DOHH2 (cell line): ENCODE data around the gene NLGN1.

Source experiments
- CTCF ChIP-seq: fragments of 200-600 bp; sonication (generic); IDR thresholded peaks from one replicate; pipeline ENCODE4 v1.5.1; 2014; ENCODE audit warnings: antibody characterized with exemption, mild to moderate bottlenecking, low read depth, low read length; ENCODE audit not compliant: poor library complexity, severe bottlenecking
- EZH2phosphoT487 ChIP-seq: fragments of 200-600 bp; sonication (generic); IDR thresholded peaks from 2 replicates; pipeline ENCODE4 v1.6.1; 2017; ENCODE audit warnings: borderline replicate concordance, mild to moderate bottlenecking, antibody characterized with exemption, low read length, moderate library complexity, mixed read lengths

- TF ChIP-seq CTCF (no peak), EZH2phosphoT487 (no peak)
Measured at GRCh38 chr3:174010907-174011306, 613.4 kb downstream of the NLGN1 start.
